ENCODE measurements around the gene FTO.

The FTO gene

GRCh38 chr16:53785916-53786315 is 82.0 kb downstream of the FTO start:
- DNase-seq, result no peak

- DNase-seq, result no peak
These were observed 83.5 kb downstream of the FTO start for GRCh38 chr16:53787423-53787822.

- no peak for DNase-seq
These were observed 85.2 kb downstream of the FTO start for GRCh38 chr16:53789137-53789536.

GRCh38 chr16:53792161-53792951 is 88.4 kb downstream of the FTO start:
- DNase-seq, result no peak

- DNase-seq, result no peak
These were observed 99.5 kb downstream of the FTO start for GRCh38 chr16:53803451-53803850.

GRCh38 chr16:53803998-53804397 is 100.0 kb downstream of the FTO start:
- DNase-seq, result no peak

- DNase-seq, result no peak
These were observed 100.5 kb downstream of the FTO start for GRCh38 chr16:53804467-53804866.

- DNase-seq, result no peak
These were observed 101.2 kb downstream of the FTO start for GRCh38 chr16:53805113-53805512.

GRCh38 chr16:53805752-53806151 is 101.8 kb downstream of the FTO start:
- DNase-seq, result no peak

- no peak for DNase-seq
These were observed 105.4 kb downstream of the FTO start for GRCh38 chr16:53809088-53809932.

GRCh38 chr16:53812914-53813313 is 109.0 kb downstream of the FTO start:
- DNase-seq, result no peak

- DNase-seq, result no peak
These were observed 110.8 kb downstream of the FTO start for GRCh38 chr16:53814801-53815200.

GRCh38 chr16:53816211-53816836 is 112.4 kb downstream of the FTO start:
- no peak for DNase-seq

GRCh38 chr16:53817117-53817755 is 113.3 kb downstream of the FTO start:
- no peak for DNase-seq

- no peak for DNase-seq
These were observed 114.0 kb downstream of the FTO start for GRCh38 chr16:53817812-53818550.

GRCh38 chr16:53821487-53821886 is 117.5 kb downstream of the FTO start:
- DNase-seq, result no peak

- DNase-seq, result no peak
These were observed 118.1 kb downstream of the FTO start for GRCh38 chr16:53821957-53822625.

GRCh38 chr16:53822936-53823529 is 119.1 kb downstream of the FTO start:
- no peak for DNase-seq

- DNase-seq, result no peak
These were observed 122.7 kb downstream of the FTO start for GRCh38 chr16:53826658-53827057.

- no peak for DNase-seq
These were observed 123.8 kb downstream of the FTO start for GRCh38 chr16:53827741-53828140.

- DNase-seq, result no peak
These were observed 125.3 kb downstream of the FTO start for GRCh38 chr16:53829186-53829747.
